Renal cortex interstitium (tissue), 15 donors: ENCODE measurements around the gene GOLGA8R. TPM values are rescaled to one million over a fixed set of nuclear protein-coding genes. Genes with fewer than 3 reads are reported as not detected.
"Not testable (repeated sequence)": the region's sequence is repeated elsewhere in the genome, so short reads cannot be mapped to it uniquely, and the experiment has no call there.

ENCODE experiments used
- DNase-seq, 11 donors: peaks; one replicate each; pipeline ENCODE4 v3.0.0-alpha.2; 2013; ENCODE audit warnings: low read depth in 9 of 11, low spot score in 4 of 11; ENCODE audit errors: extremely low read depth in 1 of 11
- long read RNA-seq, 16 experiments: transcript quantifications; one replicate each; lab custom pipeline, GENCODE V29; 2026
- polyA plus RNA-seq, 3 donors: library from polyadenylated mRNA; unstranded; fragments of 120-200 nt; gene quantifications; one replicate each; pipeline ENCODE4 v1.2.1, GENCODE V29; 2013; ENCODE audit not compliant: insufficient read length in 3 of 3

Gene GOLGA8R
- polyA plus RNA-seq, result 10 to 100 TPM in 1 of 3 donors, 1 to 10 TPM in 2; 3.1 to 13.1 (median 4.6) TPM
- long read RNA-seq, donor 1, partial matches to known transcripts, result 0 of 1 reads
- long read RNA-seq, donor 1, other reads (novel, unspliced or antisense), result 0 of 1 reads
- long read RNA-seq, donor 2, result 0 reads
- long read RNA-seq, donor 3, result 0 reads
- long read RNA-seq, donor 4, partial matches to known transcripts, result 0 of 1 reads
- long read RNA-seq, donor 4, other reads (novel, unspliced or antisense), result 0 of 1 reads
- long read RNA-seq, donor 5, result 0 reads
- long read RNA-seq, donor 6, result 0 reads
- long read RNA-seq, donor 7, partial matches to known transcripts, result 0 of 1 reads
- long read RNA-seq, donor 7, other reads (novel, unspliced or antisense), result 0 of 1 reads
- long read RNA-seq, donor 8, result 0 reads
- long read RNA-seq, donor 9, result 0 reads
- long read RNA-seq, donor 10, result 0 reads
- long read RNA-seq, donor 11, result 0 reads
- long read RNA-seq, donor 12, result 0 reads
- long read RNA-seq, donor 13, result 0 reads
- long read RNA-seq, donor 14, result 0 reads
- long read RNA-seq, donor 15, result 0 reads
- long read RNA-seq, donor 16, result 0 reads

DNA sequence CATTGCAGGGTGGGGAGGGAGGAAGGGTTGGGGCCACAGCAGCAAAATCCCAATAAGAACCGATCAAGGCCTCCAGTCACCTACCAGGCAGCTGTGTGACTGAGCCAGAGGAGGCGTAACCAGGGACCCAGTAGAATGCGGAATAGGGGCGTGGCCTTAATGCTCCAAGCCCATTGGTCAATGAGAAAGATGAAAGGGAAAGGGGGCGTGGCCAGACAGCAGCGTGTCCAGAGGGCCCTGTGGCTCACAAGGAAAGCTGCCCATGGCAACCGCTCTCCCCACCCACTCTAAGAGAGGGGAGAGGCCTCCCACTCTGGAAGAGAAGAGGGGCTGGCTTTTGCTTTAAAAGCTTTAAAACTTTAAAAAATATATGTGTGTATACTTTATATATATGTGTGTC is at the start of gene GOLGA8R:
Gene GOLGA8R, minus strand, starts transcription at position 101 of the 400 bp plus-strand sequence. Its CDS starts 98 bp downstream, at position 3.
- not testable (repeated sequence) for DNase-seq

GRCh38 chr15:30463849-30464248 is 49.8 kb upstream of the GOLGA8R start:
- DNase-seq, result not testable (repeated sequence)

DNA sequence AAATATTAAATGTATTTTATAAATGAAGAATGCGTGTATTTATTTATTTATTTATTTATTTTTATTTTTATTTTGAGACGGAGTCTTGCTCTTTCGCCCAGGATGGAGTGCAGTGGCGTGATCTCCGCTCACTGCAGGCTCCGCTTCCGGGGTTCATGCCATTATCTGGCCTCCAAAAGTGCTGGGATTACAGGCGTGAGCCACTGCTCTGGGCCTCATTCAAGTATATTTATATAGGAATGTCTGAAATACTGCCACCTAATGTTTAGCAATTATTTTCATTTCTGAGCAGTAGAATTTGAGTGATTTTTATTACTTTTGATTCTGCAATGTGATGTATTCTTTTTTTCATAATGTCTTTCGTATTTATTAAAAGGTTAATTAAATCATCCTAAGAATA is 48.1 kb upstream of the GOLGA8R start:
- not testable (repeated sequence) for DNase-seq

GRCh38 chr15:30452702-30453101 is 38.6 kb upstream of the GOLGA8R start:
- DNase-seq, result not testable (repeated sequence)

DNA sequence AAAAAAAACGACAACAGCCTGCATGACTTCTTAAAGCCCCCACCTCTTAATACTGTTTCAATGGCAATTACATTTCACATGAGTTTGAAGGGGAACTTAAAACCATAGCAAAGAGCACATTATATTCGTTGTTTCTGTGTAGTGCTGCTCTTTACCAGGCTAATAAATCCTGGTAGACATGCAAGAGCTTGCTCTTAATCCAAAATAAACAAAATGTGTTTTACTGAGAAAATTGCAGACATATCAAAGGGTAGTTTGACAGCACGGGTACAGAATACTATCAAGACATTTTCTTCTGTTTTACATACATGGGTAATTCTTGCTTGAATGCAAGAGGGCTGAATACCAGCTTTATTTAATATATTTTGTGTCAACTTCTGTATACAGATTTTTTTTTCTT is 24.3 kb upstream of the GOLGA8R start:
- DNase-seq, result not testable (repeated sequence)

GRCh38 chr15:30435878-30436277 is 21.8 kb upstream of the GOLGA8R start:
- DNase-seq, result not testable (repeated sequence)

DNA sequence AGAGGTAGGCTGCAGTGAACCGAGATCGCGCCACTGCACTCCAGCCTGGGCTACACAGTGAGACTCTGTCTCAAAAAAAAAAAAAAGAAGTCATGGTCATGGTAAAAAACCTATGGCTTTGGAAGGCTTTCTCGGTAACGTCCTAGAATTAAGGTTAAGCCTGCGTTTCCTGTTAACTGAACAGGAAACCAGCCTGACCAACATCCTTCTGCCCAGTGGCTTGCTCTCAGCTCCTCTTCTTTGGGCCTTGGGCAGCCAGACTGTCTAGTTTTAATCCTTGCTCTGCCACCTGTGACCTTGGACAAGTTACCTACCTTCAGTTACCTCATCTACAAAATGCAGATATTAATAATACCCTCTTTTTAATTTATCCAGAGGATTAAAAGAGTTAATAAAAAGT is 6.7 kb upstream of the GOLGA8R start:
- DNase-seq, result not testable (repeated sequence)

DNA sequence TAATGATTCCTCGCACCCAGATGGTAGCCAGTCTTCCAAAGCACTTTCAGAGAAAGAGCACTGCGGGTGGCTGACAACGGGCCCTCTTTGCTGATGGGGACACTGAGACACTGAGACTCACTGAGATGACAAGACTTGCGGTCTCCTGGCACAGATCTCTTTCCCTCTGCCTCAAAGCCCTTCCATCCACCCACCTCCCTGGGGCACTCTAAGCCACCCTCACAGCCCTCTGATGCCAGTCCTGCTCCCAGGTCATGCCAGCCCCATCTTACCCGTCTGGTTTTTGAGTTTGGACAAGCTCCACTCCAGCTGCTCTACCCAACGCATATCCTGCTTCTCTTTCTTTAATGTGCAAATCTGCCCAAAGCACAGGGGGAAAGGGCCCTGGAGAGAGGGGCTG is 6.4 kb downstream of the GOLGA8R start:
- not testable (repeated sequence) for DNase-seq

DNA sequence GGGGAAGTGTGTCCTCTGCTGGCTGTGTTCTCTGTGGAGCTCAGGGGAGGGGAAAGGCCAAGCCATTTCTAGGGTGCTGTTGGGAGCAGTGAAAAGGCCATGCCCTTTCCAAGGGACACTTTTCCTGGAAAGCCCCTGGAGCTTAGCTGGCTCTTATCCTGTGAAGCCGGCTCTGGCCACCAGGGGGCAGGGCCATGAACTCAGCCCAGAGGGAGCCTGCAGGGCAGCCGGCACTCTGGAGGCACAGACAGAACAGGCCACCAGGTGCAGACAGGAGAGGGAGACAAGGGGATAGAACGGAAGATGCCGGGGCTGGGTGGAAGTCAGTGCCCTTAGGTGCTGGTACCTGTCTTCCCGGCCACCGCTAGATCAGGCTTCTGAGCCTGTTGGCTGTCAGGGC is 15.1 kb downstream of the GOLGA8R start:
- DNase-seq, result not testable (repeated sequence)

GRCh38 chr15:30393664-30393991 is 20.4 kb downstream of the GOLGA8R start:
- DNase-seq, result not testable (repeated sequence)

- DNase-seq, result not testable (repeated sequence)
Observed at GRCh38 chr15:30392766-30393663, 21.0 kb downstream of the GOLGA8R start, which contains the start of gene CHRFAM7A. CHRFAM7A (minus strand) TSS chr15:30393540; CDS start chr15:30383351, 10,189 bp downstream.

GRCh38 chr15:30386318-30386887 is 27.7 kb downstream of the GOLGA8R start:
- DNase-seq, result not testable (repeated sequence)

DNA sequence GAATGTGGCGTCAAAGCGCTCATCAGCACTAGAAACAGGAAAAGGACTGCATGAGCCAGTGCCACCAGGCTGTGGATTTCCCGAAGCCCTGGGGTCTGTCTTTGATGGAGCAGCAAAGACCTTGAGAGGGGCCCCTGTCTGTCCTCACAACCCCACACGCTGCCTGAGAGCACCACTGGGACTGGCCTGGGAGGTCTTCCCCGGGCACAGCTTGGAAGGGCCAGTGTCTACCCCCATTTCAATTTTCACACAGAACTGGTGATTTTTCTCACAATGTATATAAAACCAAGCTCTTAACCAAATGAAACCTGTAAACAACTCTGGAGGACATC is 37.0 kb downstream of the GOLGA8R start:
- not testable (repeated sequence) for DNase-seq

DNA sequence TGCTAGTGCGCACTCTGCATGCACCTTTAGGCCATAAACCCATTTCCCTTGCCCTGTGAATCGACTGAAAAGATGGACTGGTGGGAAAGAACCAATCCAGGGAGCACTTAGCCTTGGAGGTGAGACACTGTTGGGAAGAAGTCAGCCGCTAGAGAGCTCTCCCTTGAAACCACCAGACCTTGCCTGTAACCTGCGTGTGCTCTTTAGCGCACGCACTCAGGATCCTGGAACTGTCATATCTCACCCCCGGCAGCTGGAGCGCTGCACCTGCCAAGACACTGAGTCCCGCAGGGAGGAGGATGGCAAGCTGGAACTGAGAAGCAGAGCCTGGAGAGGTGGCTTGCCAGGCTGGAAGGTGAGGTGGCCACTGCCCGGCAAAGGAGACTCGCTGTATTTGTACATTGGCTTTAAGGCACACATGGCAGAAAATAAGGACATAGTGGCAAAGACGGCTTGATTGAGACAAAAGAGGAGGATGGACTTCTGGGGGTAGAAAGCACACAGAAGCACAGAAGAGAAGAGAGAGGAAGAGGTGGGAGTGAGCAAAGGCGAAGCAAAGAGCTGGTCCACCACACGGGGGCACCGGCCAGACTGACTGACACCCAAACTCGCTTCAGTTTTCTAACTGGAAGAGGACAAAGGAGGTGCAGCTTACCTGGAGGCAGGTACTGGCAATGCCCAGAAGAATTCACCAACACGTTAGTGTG is 37.5 kb downstream of the GOLGA8R start:
- not testable (repeated sequence) for DNase-seq

GRCh38 chr15:30375872-30376271 is 38.2 kb downstream of the GOLGA8R start:
- not testable (repeated sequence) for DNase-seq

DNA sequence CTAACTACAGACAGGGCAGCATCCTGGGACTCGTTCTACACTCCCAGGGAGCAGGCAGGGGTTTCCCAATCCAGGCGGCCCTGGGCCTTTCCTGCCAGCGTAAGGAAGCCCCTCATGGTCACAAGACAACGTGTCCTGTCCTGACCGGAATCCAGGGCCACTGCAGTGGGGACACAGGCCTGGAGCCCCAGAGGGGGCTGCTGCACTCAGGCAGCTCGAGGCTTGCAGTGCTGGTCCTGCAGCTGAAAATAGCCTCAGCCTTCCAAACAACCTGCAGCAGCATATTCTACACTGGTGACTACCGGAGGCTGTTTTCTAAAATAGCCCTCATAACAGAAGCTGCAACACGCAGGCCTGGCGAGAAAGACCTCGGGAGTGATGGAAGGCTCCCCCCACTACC is 39.2 kb downstream of the GOLGA8R start:
- DNase-seq, result not testable (repeated sequence)

GRCh38 chr15:30368271-30368670 is 45.8 kb downstream of the GOLGA8R start:
- DNase-seq, result not testable (repeated sequence)

- DNase-seq, result not testable (repeated sequence)
Observed at GRCh38 chr15:30367246-30367645, 46.8 kb downstream of the GOLGA8R start.

- not testable (repeated sequence) for DNase-seq
Observed at GRCh38 chr15:30361404-30361803, 52.7 kb downstream of the GOLGA8R start.
